ENCODE results near the gene SLC33A1. TPM values are rescaled to one million over a fixed set of nuclear protein-coding genes. Genes with fewer than 3 reads are reported as not detected.
A peak's percentile ranks its signal among the peaks of the same experiment; 100 is the strongest.

Gene SLC33A1
- total and polyA plus RNA-seq, 2 of the 13 experiments (the other 11 are each of a cell fraction or from before 2014, with no cell fraction given): 20.0 to 32.1 TPM

DNA sequence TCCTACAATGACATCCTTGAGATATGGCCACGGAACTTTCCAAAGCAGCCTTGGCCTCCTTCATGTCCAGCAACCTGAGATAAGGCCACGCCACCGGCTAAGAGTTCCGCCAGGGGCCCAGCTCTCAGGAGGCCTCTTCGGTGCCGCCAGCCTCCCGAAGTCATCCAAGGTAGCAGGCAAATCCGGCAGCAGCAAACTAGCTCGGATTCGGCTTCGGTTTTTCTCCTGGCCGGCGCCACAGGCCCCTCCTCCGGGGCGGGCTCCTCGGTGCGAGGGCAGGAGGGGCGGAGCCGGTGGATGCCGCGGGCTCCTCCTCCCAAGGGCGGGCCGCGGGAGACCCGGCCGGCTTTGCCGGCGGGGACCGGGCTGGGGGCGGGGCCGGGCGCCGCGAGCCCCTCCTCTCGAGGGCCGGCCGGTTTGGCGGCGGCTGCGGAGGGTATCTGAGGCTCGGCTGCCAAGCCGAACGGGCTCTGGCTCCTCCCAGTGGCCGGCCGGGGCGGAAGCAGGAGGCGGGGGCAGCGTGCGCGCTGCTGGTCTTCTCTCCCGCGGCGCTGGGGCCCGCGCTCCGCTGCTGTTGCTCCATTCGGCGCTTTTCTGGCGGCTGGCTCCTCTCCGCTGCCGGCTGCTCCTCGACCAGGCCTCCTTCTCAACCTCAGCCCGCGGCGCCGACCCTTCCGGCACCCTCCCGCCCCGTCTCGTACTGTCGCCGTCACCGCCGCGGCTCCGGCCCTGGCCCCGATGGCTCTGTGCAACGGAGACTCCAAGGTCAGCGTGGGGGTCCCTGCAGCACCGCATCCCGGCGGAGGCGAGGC, 16.1 kb upstream of the SLC33A1 start, which contains the start of gene GMPS (continued):
- TF ChIP-seq, protein P1, sequence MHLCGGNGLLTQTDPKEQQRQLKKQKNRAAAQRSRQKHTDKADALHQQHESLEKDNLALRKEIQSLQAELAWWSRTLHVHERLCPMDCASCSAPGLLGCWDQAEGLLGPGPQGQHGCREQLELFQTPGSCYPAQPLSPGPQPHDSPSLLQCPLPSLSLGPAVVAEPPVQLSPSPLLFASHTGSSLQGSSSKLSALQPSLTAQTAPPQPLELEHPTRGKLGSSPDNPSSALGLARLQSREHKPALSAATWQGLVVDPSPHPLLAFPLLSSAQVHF (CRISPR knock-in tag; IDR thresholded peaks at IDR 0.05): no peak
- TF ChIP-seq, protein P2, sequence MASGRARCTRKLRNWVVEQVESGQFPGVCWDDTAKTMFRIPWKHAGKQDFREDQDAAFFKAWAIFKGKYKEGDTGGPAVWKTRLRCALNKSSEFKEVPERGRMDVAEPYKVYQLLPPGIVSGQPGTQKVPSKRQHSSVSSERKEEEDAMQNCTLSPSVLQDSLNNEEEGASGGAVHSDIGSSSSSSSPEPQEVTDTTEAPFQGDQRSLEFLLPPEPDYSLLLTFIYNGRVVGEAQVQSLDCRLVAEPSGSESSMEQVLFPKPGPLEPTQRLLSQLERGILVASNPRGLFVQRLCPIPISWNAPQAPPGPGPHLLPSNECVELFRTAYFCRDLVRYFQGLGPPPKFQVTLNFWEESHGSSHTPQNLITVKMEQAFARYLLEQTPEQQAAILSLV (CRISPR knock-in tag; IDR thresholded peaks at IDR 0.05; ENCODE audit: borderline replicate concordance): no peak
- TF ChIP-seq, protein P3, sequence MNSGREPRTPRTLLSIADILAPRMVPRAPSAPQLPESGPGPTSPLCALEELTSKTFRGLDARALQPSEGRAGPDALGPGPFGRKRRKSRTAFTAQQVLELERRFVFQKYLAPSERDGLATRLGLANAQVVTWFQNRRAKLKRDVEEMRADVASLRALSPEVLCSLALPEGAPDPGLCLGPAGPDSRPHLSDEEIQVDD (CRISPR knock-in tag; IDR thresholded peaks at IDR 0.05; ENCODE audit: borderline replicate concordance): no peak
- TF ChIP-seq ATF7 (IDR thresholded peaks at IDR 0.05) (no peak), ATF7 (CRISPR knock-in tag; IDR thresholded peaks at IDR 0.05) (no peak), SP5 (CRISPR knock-in tag; IDR thresholded peaks at IDR 0.05; ENCODE audit: borderline replicate concordance, low read depth) (0 out of 2 replicates have a peak, but pooled peaks have one; percentile 21), ATAD3A (CRISPR knock-in tag; IDR thresholded peaks at IDR 0.05) (no peak), ZNF234 (CRISPR knock-in tag; conservative IDR thresholded peaks at IDR 0.05) (no peak), NRL (CRISPR knock-in tag; IDR thresholded peaks at IDR 0.05; ENCODE audit: borderline replicate concordance) (no peak), SKI (IDR thresholded peaks at IDR 0.05; ENCODE audit: partially characterized antibody) (no peak), TOPORS (CRISPR knock-in tag; IDR thresholded peaks at IDR 0.05) (0 out of 2 replicates have a peak, but pooled peaks have one; percentile 18), TCF12 (IDR thresholded peaks at IDR 0.05) (no peak), TCF12 (CRISPR knock-in tag; IDR thresholded peaks at IDR 0.05) (no peak), POLR2A (IDR thresholded peaks at IDR 0.05; ENCODE audit: insufficient read depth in 1 of 2, low read depth in 2 of 2, low read length in 2 of 2) (peak; percentile 75 to 88)
- TF ChIP-seq, protein P4, sequence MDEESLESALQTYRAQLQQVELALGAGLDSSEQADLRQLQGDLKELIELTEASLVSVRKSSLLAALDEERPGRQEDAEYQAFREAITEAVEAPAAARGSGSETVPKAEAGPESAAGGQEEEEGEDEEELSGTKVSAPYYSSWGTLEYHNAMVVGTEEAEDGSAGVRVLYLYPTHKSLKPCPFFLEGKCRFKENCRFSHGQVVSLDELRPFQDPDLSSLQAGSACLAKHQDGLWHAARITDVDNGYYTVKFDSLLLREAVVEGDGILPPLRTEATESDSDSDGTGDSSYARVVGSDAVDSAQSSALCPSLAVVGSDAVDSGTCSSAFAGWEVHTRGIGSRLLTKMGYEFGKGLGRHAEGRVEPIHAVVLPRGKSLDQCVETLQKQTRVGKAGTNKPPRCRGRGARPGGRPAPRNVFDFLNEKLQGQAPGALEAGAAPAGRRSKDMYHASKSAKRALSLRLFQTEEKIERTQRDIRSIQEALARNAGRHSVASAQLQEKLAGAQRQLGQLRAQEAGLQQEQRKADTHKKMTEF (CRISPR knock-in tag; IDR thresholded peaks at IDR 0.05): peak; percentile 69
- TF ChIP-seq, protein P5, sequence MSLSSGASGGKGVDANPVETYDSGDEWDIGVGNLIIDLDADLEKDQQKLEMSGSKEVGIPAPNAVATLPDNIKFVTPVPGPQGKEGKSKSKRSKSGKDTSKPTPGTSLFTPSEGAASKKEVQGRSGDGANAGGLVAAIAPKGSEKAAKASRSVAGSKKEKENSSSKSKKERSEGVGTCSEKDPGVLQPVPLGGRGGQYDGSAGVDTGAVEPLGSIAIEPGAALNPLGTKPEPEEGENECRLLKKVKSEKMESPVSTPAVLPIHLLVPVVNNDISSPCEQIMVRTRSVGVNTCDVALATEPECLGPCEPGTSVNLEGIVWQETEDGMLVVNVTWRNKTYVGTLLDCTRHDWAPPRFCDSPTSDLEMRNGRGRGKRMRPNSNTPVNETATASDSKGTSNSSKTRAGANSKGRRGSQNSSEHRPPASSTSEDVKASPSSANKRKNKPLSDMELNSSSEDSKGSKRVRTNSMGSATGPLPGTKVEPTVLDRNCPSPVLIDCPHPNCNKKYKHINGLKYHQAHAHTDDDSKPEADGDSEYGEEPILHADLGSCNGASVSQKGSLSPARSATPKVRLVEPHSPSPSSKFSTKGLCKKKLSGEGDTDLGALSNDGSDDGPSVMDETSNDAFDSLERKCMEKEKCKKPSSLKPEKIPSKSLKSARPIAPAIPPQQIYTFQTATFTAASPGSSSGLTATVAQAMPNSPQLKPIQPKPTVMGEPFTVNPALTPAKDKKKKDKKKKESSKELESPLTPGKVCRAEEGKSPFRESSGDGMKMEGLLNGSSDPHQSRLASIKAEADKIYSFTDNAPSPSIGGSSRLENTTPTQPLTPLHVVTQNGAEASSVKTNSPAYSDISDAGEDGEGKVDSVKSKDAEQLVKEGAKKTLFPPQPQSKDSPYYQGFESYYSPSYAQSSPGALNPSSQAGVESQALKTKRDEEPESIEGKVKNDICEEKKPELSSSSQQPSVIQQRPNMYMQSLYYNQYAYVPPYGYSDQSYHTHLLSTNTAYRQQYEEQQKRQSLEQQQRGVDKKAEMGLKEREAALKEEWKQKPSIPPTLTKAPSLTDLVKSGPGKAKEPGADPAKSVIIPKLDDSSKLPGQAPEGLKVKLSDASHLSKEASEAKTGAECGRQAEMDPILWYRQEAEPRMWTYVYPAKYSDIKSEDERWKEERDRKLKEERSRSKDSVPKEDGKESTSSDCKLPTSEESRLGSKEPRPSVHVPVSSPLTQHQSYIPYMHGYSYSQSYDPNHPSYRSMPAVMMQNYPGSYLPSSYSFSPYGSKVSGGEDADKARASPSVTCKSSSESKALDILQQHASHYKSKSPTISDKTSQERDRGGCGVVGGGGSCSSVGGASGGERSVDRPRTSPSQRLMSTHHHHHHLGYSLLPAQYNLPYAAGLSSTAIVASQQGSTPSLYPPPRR (CRISPR knock-in tag; IDR thresholded peaks at IDR 0.05; ENCODE audit: borderline replicate concordance): peak; percentile 47; the same call in 1 of the 2 replicates
- TF ChIP-seq, protein P6, sequence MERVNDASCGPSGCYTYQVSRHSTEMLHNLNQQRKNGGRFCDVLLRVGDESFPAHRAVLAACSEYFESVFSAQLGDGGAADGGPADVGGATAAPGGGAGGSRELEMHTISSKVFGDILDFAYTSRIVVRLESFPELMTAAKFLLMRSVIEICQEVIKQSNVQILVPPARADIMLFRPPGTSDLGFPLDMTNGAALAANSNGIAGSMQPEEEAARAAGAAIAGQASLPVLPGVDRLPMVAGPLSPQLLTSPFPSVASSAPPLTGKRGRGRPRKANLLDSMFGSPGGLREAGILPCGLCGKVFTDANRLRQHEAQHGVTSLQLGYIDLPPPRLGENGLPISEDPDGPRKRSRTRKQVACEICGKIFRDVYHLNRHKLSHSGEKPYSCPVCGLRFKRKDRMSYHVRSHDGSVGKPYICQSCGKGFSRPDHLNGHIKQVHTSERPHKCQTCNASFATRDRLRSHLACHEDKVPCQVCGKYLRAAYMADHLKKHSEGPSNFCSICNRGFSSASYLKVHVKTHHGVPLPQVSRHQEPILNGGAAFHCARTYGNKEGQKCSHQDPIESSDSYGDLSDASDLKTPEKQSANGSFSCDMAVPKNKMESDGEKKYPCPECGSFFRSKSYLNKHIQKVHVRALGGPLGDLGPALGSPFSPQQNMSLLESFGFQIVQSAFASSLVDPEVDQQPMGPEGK (CRISPR knock-in tag; IDR thresholded peaks at IDR 0.05): peak; percentile 44
